ENCODE results near the gene GMCL2. TPM values are rescaled to one million over a fixed set of nuclear protein-coding genes. Genes with fewer than 3 reads are reported as not detected.

Gene GMCL2
- total RNA-seq, 3 donors from 2014 or later: not detected

GRCh38 chr5:178212241-178213002 is 25.3 kb upstream of the GMCL2 start:
- Histone ChIP-seq H3K27me3 (no peaks in the 10 kb centered on the region), H3K9me3 (no peaks in the 10 kb centered on the region), H3K36me3 (peaks cover 35% of the 10 kb centered on the region), H3K27ac (peak overlapping the region; percentile 25 to 56), H3K4me3 (no peak overlapping the region), H3K4me1 (peaks cover 0 to 13% of the 10 kb centered on the region in 2 donors)
- no peak for DNase-seq (ENCODE audit: low spot score in 2 of 2)
- TF ChIP-seq POLR2AphosphoS5 (IDR thresholded peaks at IDR 0.05) (no peak), POLR2A (IDR thresholded peaks at IDR 0.05) (no peak), CTCF (IDR thresholded peaks at IDR 0.05) (no peak)
- intact Hi-C loops (cut with DNase I; ENCODE audit: low total_unique reads): no loop called here

- TF ChIP-seq CTCF (IDR thresholded peaks at IDR 0.05) (no peak), POLR2A (IDR thresholded peaks at IDR 0.05) (no peak), POLR2AphosphoS5 (IDR thresholded peaks at IDR 0.05) (no peak)
- no peaks in the 10 kb centered on the region for H3K9me3 ChIP-seq
- no peak overlapping the region for H3K27ac ChIP-seq
- no peak for DNase-seq (ENCODE audit: low spot score in 2 of 2)
- intact Hi-C loops (cut with DNase I; ENCODE audit: low total_unique reads): no loop called here
- H3K4me3 ChIP-seq: no peak overlapping the region
- H3K36me3 ChIP-seq: peaks cover 35% of the 10 kb centered on the region
- H3K27me3 ChIP-seq: no peaks in the 10 kb centered on the region
- H3K4me1 ChIP-seq: peaks cover 5 to 20% of the 10 kb centered on the region in 2 donors
These were observed 24.2 kb upstream of the GMCL2 start for GRCh38 chr5:178211095-178212048.

- H3K9me3 ChIP-seq: no peaks in the 10 kb centered on the region
- H3K27me3 ChIP-seq: no peaks in the 10 kb centered on the region
- H3K36me3 ChIP-seq: peaks cover 35% of the 10 kb centered on the region
- TF ChIP-seq POLR2A (IDR thresholded peaks at IDR 0.05): no peak
- no peak for TF ChIP-seq POLR2AphosphoS5 (IDR thresholded peaks at IDR 0.05)
- TF ChIP-seq CTCF (IDR thresholded peaks at IDR 0.05): no peak
- H3K4me1 ChIP-seq: peaks cover 11 to 27% of the 10 kb centered on the region in 2 donors
- DNase-seq (ENCODE audit: low spot score in 2 of 2): no peak
- H3K27ac ChIP-seq: no peak overlapping the region
- H3K4me3 ChIP-seq: no peak overlapping the region
- intact Hi-C loops (cut with DNase I; ENCODE audit: low total_unique reads): no loop called here
These were observed 23.5 kb upstream of the GMCL2 start for GRCh38 chr5:178210686-178211085.

GRCh38 chr5:178210073-178210535 is 22.9 kb upstream of the GMCL2 start:
- Histone ChIP-seq H3K36me3 (peaks cover 32% of the 10 kb centered on the region), H3K4me1 (peaks cover 11 to 29% of the 10 kb centered on the region in 2 donors), H3K27me3 (no peaks in the 10 kb centered on the region), H3K9me3 (no peaks in the 10 kb centered on the region), H3K4me3 (no peak overlapping the region), H3K27ac (no peak overlapping the region)
- intact Hi-C loops (cut with DNase I; ENCODE audit: low total_unique reads): no loop called here
- no peak for TF ChIP-seq CTCF (IDR thresholded peaks at IDR 0.05)
- no peak for TF ChIP-seq POLR2AphosphoS5 (IDR thresholded peaks at IDR 0.05)
- no peak for TF ChIP-seq POLR2A (IDR thresholded peaks at IDR 0.05)
- DNase-seq (ENCODE audit: low spot score in 2 of 2): no peak
